Sigmoid colon (tissue), 4 donors: ENCODE data around the gene PPM1B.

Source experiments
- CTCF ChIP-seq, 4 experiments: fragments of 450-650 bp in 3 of 4; fragments of 200-600 bp in 1 of 4; IDR thresholded peaks; one replicate each; pipeline ENCODE4 v1.5.1; 2016 to 2019; ENCODE audit warnings: antibody characterized with exemption in 4 of 4, mild to moderate bottlenecking in 3 of 4, moderate library complexity in 2 of 4
- EP300 ChIP-seq, 4 donors: sonication (generic); formaldehyde crosslinking; IDR thresholded peaks; one replicate each; pipeline ENCODE4 v1.6.1; 2017; ENCODE audit warnings: antibody characterized with exemption in 4 of 4
- POLR2A ChIP-seq, 2 donors: fragments of 450-650 bp; IDR thresholded peaks; one replicate each; pipeline ENCODE4 v1.6.1; 2016; ENCODE audit warnings: antibody characterized with exemption in 2 of 2, mild to moderate bottlenecking in 2 of 2, moderate library complexity in 2 of 2

- no peak for TF ChIP-seq CTCF (IDR thresholded peaks at IDR 0.05)
- no peak for TF ChIP-seq EP300 (IDR thresholded peaks at IDR 0.05)
- TF ChIP-seq POLR2A (IDR thresholded peaks at IDR 0.05) = no peak
Measured at GRCh38 chr2:44210362-44210761, 41.7 kb downstream of the PPM1B start.
